Neuronal stem cell (in vitro differentiated cells): ENCODE data around the gene BLOC1S5.

Source experiments
- DNase-seq: peaks from one replicate; pipeline ENCODE4 v3.0.0-alpha.2; 2013; ENCODE audit warnings: low spot score
- H2AFZ ChIP-seq: one replicate; pipeline ENCODE4 v1.6.1; 2013; ENCODE audit warnings: mild to moderate bottlenecking, low read length, inconsistent platforms
- H2AK5ac ChIP-seq: 2 replicates; pipeline ENCODE4 v1.6.1; 2013; ENCODE audit warnings: low read depth, mild to moderate bottlenecking, inconsistent platforms, low read length, moderate library complexity, mixed read lengths
- H2BK120ac ChIP-seq: 2 replicates; pipeline ENCODE4 v1.6.1; 2013; ENCODE audit warnings: low read depth, mild to moderate bottlenecking, inconsistent platforms, low read length, moderate library complexity, mixed read lengths
- H2BK12ac ChIP-seq: one replicate; pipeline ENCODE4 v1.6.1; 2013; ENCODE audit warnings: low read length, inconsistent platforms
- H2BK15ac ChIP-seq: 2 replicates; pipeline ENCODE4 v1.6.1; 2013; ENCODE audit warnings: mild to moderate bottlenecking, low read length, inconsistent platforms, mixed read lengths
- H2BK5ac ChIP-seq: one replicate; pipeline ENCODE4 v1.6.1; 2013; ENCODE audit warnings: inconsistent platforms, mild to moderate bottlenecking, low read length, moderate library complexity
- H3K14ac ChIP-seq: one replicate; pipeline ENCODE4 v1.6.1; 2013; ENCODE audit warnings: low read length, inconsistent platforms
- H3K18ac ChIP-seq: 2 replicates; pipeline ENCODE4 v1.6.1; 2013; ENCODE audit warnings: low read length, inconsistent platforms
- H3K23ac ChIP-seq: 2 replicates; pipeline ENCODE4 v1.6.1; 2013; ENCODE audit warnings: low read depth, mild to moderate bottlenecking, mixed read lengths, low read length, inconsistent platforms; ENCODE audit not compliant: poor library complexity
- H3K27ac ChIP-seq: replicated peaks from 3 replicates; pipeline ENCODE4 v1.5.1; 2013; ENCODE audit warnings: low read length, inconsistent platforms
- H3K27me3 ChIP-seq, 3 experiments: 2 replicates each; pipeline ENCODE4 v1.6.1; 2013; ENCODE audit warnings: low read length in 3 of 3, mild to moderate bottlenecking in 2 of 3, inconsistent platforms in 1 of 3, low read depth in 1 of 3, mixed read lengths in 1 of 3, moderate library complexity in 1 of 3; ENCODE audit not compliant: control insufficient read depth in 3 of 3, insufficient read depth in 3 of 3
- H3K36me3 ChIP-seq, 2 donors: replicated peaks in 1 of 2; 2 replicates each; pipeline ENCODE4 v1.6.1; 2013; ENCODE audit warnings: low read length in 2 of 2; ENCODE audit not compliant: control insufficient read depth in 2 of 2, insufficient read depth in 2 of 2
- H3K4ac ChIP-seq: 2 replicates; pipeline ENCODE4 v1.6.1; 2013; ENCODE audit warnings: inconsistent platforms, mild to moderate bottlenecking, low read length, moderate library complexity
- H3K4me1 ChIP-seq, 2 donors: 1 replicate in 1 of 2; 2 replicates in 1 of 2; pipeline ENCODE4 v1.6.1; 2013; ENCODE audit warnings: low read length in 2 of 2, low read depth in 1 of 2; ENCODE audit not compliant: control insufficient read depth in 2 of 2, insufficient read depth in 1 of 2
- H3K4me2 ChIP-seq: one replicate; pipeline ENCODE4 v1.6.1; 2013; ENCODE audit warnings: mild to moderate bottlenecking, low read length, inconsistent platforms; ENCODE audit not compliant: insufficient read depth, poor library complexity, severe bottlenecking
- H3K4me3 ChIP-seq, 2 donors: 2 replicates each; pipeline ENCODE4 v1.5.1; 2013; ENCODE audit warnings: low read length in 2 of 2, mild to moderate bottlenecking in 2 of 2, inconsistent platforms in 1 of 2, moderate library complexity in 1 of 2
- H3K79me1 ChIP-seq: one replicate; pipeline ENCODE4 v1.6.1; 2013; ENCODE audit warnings: low read depth, mild to moderate bottlenecking, inconsistent platforms, low read length, moderate library complexity
- H3K9ac ChIP-seq: one replicate; pipeline ENCODE4 v1.6.1; 2013; ENCODE audit warnings: mild to moderate bottlenecking, low read depth, low read length, inconsistent platforms; ENCODE audit not compliant: poor library complexity
- H3K9me3 ChIP-seq, 2 donors: replicated peaks in 1 of 2; 2 replicates each; pipeline versions ENCODE3 to v1.6.1; 2013; ENCODE audit warnings: low read length in 2 of 2, mild to moderate bottlenecking in 2 of 2, inconsistent platforms in 1 of 2, low read depth in 1 of 2, mixed read lengths in 1 of 2, moderate library complexity in 1 of 2; ENCODE audit not compliant: control insufficient read depth in 2 of 2, insufficient read depth in 1 of 2
- H4K8ac ChIP-seq: one replicate; pipeline ENCODE4 v1.6.1; 2013; ENCODE audit warnings: low read depth, mild to moderate bottlenecking, inconsistent platforms, low read length, moderate library complexity
- H4K91ac ChIP-seq: one replicate; pipeline ENCODE4 v1.6.1; 2013; ENCODE audit warnings: low read length, low read depth, mild to moderate bottlenecking, inconsistent platforms; ENCODE audit not compliant: poor library complexity
- WGBS, 2 donors: extraction: QIAGEN DNeasy Blood & Tissue Kit; methylation state at CpG; one replicate each; pipeline ENCODE4 v1.1.7; 2013; ENCODE audit warnings: missing lambda C conversion rate in 2 of 2, mixed read lengths in 1 of 2; ENCODE audit not compliant: insufficient read length in 2 of 2, insufficient replicate concordance in 1 of 2; ENCODE audit errors: extremely low coverage in 2 of 2; 5-methylcytosine and 5-hydroxymethylcytosine counted together

The BLOC1S5 gene

GRCh38 chr6:8087870-8088754 is 23.9 kb upstream of the BLOC1S5 start:
- Histone ChIP-seq H2BK15ac (no peak overlapping the region), H3K9me3 (peaks cover 6 to 17% of the 10 kb centered on the region in 2 donors)
- no peak for DNase-seq

GRCh38 chr6:8086755-8087306 is 22.6 kb upstream of the BLOC1S5 start:
- Histone ChIP-seq H3K9ac (no peak overlapping the region), H3K79me1 (no peaks in the 10 kb centered on the region), H3K4me2 (no peak overlapping the region), H3K4me3 (no peak overlapping the region), H2BK15ac (no peak overlapping the region), H3K27ac (no peak overlapping the region), H3K9me3 (peaks cover 6 to 17% of the 10 kb centered on the region in 2 donors), H4K91ac (no peak overlapping the region), H2AK5ac (no peak overlapping the region), H4K8ac (no peak overlapping the region), H3K18ac (no peak overlapping the region), H2BK12ac (no peak overlapping the region), H3K14ac (no peak overlapping the region), H2AFZ (no peak overlapping the region), H3K4me1 (no peaks in the 10 kb centered on the region), H3K23ac (no peak overlapping the region), H3K36me3 (peaks cover 24 to 95% of the 10 kb centered on the region in 2 donors), H3K27me3 (no peaks in the 10 kb centered on the region), H2BK5ac (no peak overlapping the region), H3K4ac (no peak overlapping the region), H2BK120ac (no peak overlapping the region)
- WGBS, 2 donors: no CpG with 5 or more reads among the region's 9 CpGs
- no peak for DNase-seq

More at GRCh38 chr6:8087870-8088754, 23.9 kb upstream of the BLOC1S5 start:
- peaks cover 24 to 94% of the 10 kb centered on the region in 2 donors for H3K36me3 ChIP-seq
- H3K27me3 ChIP-seq: no peaks in the 10 kb centered on the region
- no peak overlapping the region for H3K4me3 ChIP-seq
- no peak overlapping the region for H2BK120ac ChIP-seq
- no peak overlapping the region for H3K9ac ChIP-seq
- no peak overlapping the region for H3K14ac ChIP-seq
- no peaks in the 10 kb centered on the region for H3K79me1 ChIP-seq
- H4K8ac ChIP-seq: no peak overlapping the region
- no peak overlapping the region for H2BK12ac ChIP-seq
- no peak overlapping the region for H2AFZ ChIP-seq
- H3K4me1 ChIP-seq: no peaks in the 10 kb centered on the region
- WGBS, 2 donors: no CpG with 5 or more reads among the region's 5 CpGs
- no peak overlapping the region for H3K27ac ChIP-seq
- no peak overlapping the region for H4K91ac ChIP-seq
- H3K4me2 ChIP-seq: no peak overlapping the region
- no peak overlapping the region for H2BK5ac ChIP-seq
- H3K23ac ChIP-seq: no peak overlapping the region
- no peak overlapping the region for H3K4ac ChIP-seq
- no peak overlapping the region for H3K18ac ChIP-seq
- no peak overlapping the region for H2AK5ac ChIP-seq

GRCh38 chr6:8085053-8085511 is 20.9 kb upstream of the BLOC1S5 start:
- Histone ChIP-seq H3K14ac (no peak overlapping the region), H4K91ac (no peak overlapping the region), H3K79me1 (no peaks in the 10 kb centered on the region), H4K8ac (no peak overlapping the region), H3K4me3 (no peak overlapping the region), H3K27ac (no peak overlapping the region), H3K36me3 (peaks cover 19 to 93% of the 10 kb centered on the region in 2 donors), H2BK5ac (no peak overlapping the region), H3K4me1 (no peaks in the 10 kb centered on the region), H3K9ac (no peak overlapping the region), H2BK12ac (no peak overlapping the region), H3K18ac (no peak overlapping the region), H3K4ac (no peak overlapping the region), H2AFZ (no peak overlapping the region), H2AK5ac (no peak overlapping the region), H3K27me3 (no peaks in the 10 kb centered on the region), H2BK15ac (no peak overlapping the region), H3K23ac (no peak overlapping the region), H3K4me2 (no peak overlapping the region), H3K9me3 (peaks cover 5 to 17% of the 10 kb centered on the region in 2 donors), H2BK120ac (no peak overlapping the region)
- WGBS, 2 donors: no CpG with 5 or more reads among the region's 2 CpGs
- no peak for DNase-seq

- Histone ChIP-seq H2BK120ac (no peak overlapping the region), H3K27me3 (no peaks in the 10 kb centered on the region), H2AFZ (no peak overlapping the region), H3K27ac (no peak overlapping the region), H3K4me1 (no peaks in the 10 kb centered on the region), H2AK5ac (no peak overlapping the region), H3K4me2 (no peak overlapping the region), H3K14ac (no peak overlapping the region), H3K9me3 (peaks cover 5 to 16% of the 10 kb centered on the region in 2 donors), H4K91ac (no peak overlapping the region), H3K36me3 (peaks cover 18 to 93% of the 10 kb centered on the region in 2 donors), H3K4me3 (no peak overlapping the region), H2BK5ac (no peak overlapping the region), H3K79me1 (no peaks in the 10 kb centered on the region), H3K23ac (no peak overlapping the region), H4K8ac (no peak overlapping the region), H3K18ac (no peak overlapping the region), H3K9ac (no peak overlapping the region), H3K4ac (no peak overlapping the region), H2BK15ac (no peak overlapping the region), H2BK12ac (no peak overlapping the region)
- no CpG with 5 or more reads among the region's 4 CpGs for WGBS, 2 donors
- no peak for DNase-seq
These were observed 20.4 kb upstream of the BLOC1S5 start for GRCh38 chr6:8084586-8084985.
